ENCODE data around the gene STX11. TPM values are rescaled to one million over a fixed set of nuclear protein-coding genes. Genes with fewer than 3 reads are reported as not detected.

The STX11 gene
- total and polyA plus RNA-seq, 10 of the 15 experiments (the other 5 are each of a cell fraction or from before 2014, with no cell fraction given), result 0.66 to 38.1 (median 19.8) TPM

- peak in 1 of 2 experiments; percentile 63; a peak in 1 of 4 replicates for TF ChIP-seq CEBPB (IDR thresholded peaks at IDR 0.05; ENCODE audit: borderline replicate concordance in 1 of 2, low read depth in 2 of 2, low read length in 2 of 2)
- TF ChIP-seq MTA3 (IDR thresholded peaks at IDR 0.05; ENCODE audit: borderline replicate concordance, low read length), result 0 out of 2 replicates have a peak, but pooled peaks have one; percentile 36
- TF ChIP-seq, protein P1, sequence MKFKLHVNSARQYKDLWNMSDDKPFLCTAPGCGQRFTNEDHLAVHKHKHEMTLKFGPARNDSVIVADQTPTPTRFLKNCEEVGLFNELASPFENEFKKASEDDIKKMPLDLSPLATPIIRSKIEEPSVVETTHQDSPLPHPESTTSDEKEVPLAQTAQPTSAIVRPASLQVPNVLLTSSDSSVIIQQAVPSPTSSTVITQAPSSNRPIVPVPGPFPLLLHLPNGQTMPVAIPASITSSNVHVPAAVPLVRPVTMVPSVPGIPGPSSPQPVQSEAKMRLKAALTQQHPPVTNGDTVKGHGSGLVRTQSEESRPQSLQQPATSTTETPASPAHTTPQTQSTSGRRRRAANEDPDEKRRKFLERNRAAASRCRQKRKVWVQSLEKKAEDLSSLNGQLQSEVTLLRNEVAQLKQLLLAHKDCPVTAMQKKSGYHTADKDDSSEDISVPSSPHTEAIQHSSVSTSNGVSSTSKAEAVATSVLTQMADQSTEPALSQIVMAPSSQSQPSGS (IDR thresholded peaks at IDR 0.05; ENCODE audit: low read length), result peak; percentile 37; the same call in 1 of the 2 replicates
- no peak for TF ChIP-seq FOXK2 (IDR thresholded peaks at IDR 0.05)
- peak; percentile 50; the same call in 1 of the 2 replicates for TF ChIP-seq CREM (IDR thresholded peaks at IDR 0.05; ENCODE audit: low read depth)
Observed at GRCh38 chr6:144140867-144141266, 9.4 kb upstream of the STX11 start (continued).

DNA sequence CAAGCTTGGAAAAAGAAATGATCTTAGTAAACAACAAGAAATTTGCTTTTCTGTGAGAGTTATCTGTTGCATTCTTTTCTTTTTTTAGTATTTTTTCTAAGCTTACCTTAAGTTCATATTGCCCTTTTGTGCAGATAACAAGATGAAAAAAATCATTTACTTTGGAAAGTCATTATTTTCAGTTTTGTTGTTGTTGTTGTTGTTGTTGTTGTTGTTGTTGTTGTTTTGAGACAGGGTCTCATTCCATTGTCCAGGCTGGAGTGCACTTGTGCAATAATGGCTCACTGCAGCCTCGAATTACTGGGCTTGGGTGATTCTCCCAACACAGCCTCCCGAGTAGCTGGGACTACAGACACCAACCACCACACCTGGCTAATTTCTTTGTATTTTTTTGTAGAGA, 8.8 kb upstream of the STX11 start:
- 48% methylated on average over 2 of the region's 2 CpGs for WGBS (ENCODE audit: insufficient coverage, insufficient replicate concordance, low lambda C conversion rate, missing lambda C conversion rate)
- FAIRE-seq, result no peak

More for the DNA sequence above, 8.8 kb upstream of the STX11 start:
- Histone ChIP-seq H3K27me3 (replicated peaks in 1 of 2; ENCODE audit: control insufficient read depth in 2 of 2, insufficient read depth in 2 of 2, low read length in 1 of 2) (no peaks in the 10 kb centered on the region), H3K27ac (ENCODE audit: control insufficient read depth, insufficient read depth) (no peak overlapping the region), H3K36me3 (ENCODE audit: control insufficient read depth in 2 of 2, insufficient read depth in 2 of 2, low read length in 1 of 2) (no peaks in the 10 kb centered on the region), H4K20me1 (ENCODE audit: control insufficient read depth, insufficient read depth) (no peaks in the 10 kb centered on the region), H3K4me2 (ENCODE audit: control insufficient read depth, insufficient read depth) (no peak overlapping the region; the same call in 1 of the 2 replicates), H3K79me2 (ENCODE audit: control insufficient read depth, insufficient read depth, low read length) (no peaks in the 10 kb centered on the region), H3K9ac (ENCODE audit: control insufficient read depth, insufficient read depth, low read length) (no peak overlapping the region), H3K9me3 (replicated peaks; ENCODE audit: control insufficient read depth, insufficient read depth, low read length) (no peaks in the 10 kb centered on the region), H2AFZ (ENCODE audit: control insufficient read depth, low read depth, low read length) (no peak overlapping the region), H3K4me1 (ENCODE audit: control insufficient read depth, insufficient read depth, low read length) (peaks cover 18% of the 10 kb centered on the region), H3K4me3 (peak overlapping the region; percentile 37; the same call in 1 of the 2 replicates)
- no peak for ATAC-seq
- TF ChIP-seq USF2 (IDR thresholded peaks at IDR 0.05; ENCODE audit: borderline replicate concordance, low read depth, low read length) (no peak), ZNF384 (IDR thresholded peaks at IDR 0.05; ENCODE audit: borderline replicate concordance, low read depth, low read length) (no peak), POLR2AphosphoS5 (IDR thresholded peaks at IDR 0.05; ENCODE audit: low read length) (no peak)
- in situ Hi-C loops (cut with MboI), result no loop called here
- RAD21 ChIA-PET (ENCODE audit: unreplicated experiment), result interaction anchor here (0.9 to 4.3 kb wide), 3 partner anchors 18 to 76 kb away, joined by 3 to 21 read pairs (median 3); no protein-coding TSS in a partner anchor
- no TSS peak for BruUV-seq (replicated peaks)
- CTCF ChIA-PET, result interaction anchor here (0.7 to 1.4 kb wide), 4 partner anchors 12 to 298 kb away, joined by 3 to 6 read pairs (median 4); no protein-coding TSS in a partner anchor
- SMC1A ChIA-PET (ENCODE audit: uncharacterized antibody, unreplicated experiment), result interaction anchor here (0.7 to 5.3 kb wide), 8 partner anchors 10 to 162 kb away, joined by 3 to 21 read pairs (median 3); partner anchors contain the start of gene STX11
- POLR2A ChIA-PET, result interaction anchor here (0.6 kb wide), 1 partner anchor 164 kb away, joined by 4 read pairs; no protein-coding TSS in a partner anchor
- intact Hi-C loops (cut with micrococcal nuclease; ENCODE audit: unreplicated experiment), result no loop called here
- DNase-seq (ENCODE audit: low read depth, low spot score), result no peak

Measured in GM12878 (cell line).